GM18508 (cell line): Measurements from ENCODE around the gene C12orf57.

Experiments
- ATAC-seq: cut with Tn5 transposase; IDR thresholded peaks from one replicate; pipeline ENCODE4 v1.9.1; 2021; ENCODE audit warnings: moderate number of reproducible peaks; ENCODE audit not compliant: insufficient read depth, unreplicated experiment

The C12orf57 gene

GRCh38 chr12:6952121-6952862 is 8.5 kb downstream of the C12orf57 start:
- no peak for ATAC-seq

GRCh38 chr12:6952863-6953441 is 9.1 kb downstream of the C12orf57 start:
- ATAC-seq, result no peak

DNA sequence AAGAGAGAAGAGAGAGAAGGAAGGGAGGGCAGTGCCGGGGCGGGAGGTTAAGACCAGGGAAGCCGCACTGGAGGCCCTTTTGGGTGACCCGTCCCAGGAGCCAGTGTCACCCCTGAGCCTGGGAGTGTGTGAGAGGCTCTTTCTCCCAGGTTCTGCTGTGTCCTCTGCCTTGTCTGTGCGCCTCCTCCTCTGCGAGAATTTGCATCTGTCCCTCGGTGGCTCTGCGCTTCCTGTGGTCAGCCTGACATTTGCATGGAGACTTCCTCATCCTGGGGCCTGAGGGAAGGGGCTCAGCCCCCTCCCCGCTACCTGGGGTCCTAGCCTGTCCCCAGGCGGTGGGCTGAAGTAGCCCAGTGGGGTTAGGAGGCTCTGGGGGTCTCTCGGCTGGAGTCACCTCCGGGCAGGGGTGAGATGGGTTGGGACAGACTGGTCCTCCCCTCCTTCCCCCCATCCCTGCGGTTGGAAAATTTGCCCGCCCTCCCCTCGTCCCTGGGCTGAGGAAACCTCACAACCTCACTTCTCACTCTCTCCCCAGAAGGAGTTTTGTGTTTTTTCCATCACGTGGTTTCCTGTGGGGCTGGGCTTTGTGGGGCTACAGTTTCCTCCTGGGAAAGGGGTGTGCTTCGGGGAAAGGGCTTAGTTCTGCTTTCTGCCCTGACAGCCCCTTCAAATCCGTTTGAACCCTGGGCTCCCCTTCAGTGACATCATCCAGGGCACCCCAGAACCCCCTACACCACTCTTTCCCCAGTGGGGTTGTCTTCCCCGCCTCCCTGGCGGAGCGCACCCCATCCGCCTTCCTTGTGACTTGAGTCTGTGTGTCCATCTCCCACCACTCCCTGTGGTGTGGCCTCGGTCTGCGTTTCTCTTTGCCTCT is 9.9 kb downstream of the C12orf57 start:
- ATAC-seq, result no peak

DNA sequence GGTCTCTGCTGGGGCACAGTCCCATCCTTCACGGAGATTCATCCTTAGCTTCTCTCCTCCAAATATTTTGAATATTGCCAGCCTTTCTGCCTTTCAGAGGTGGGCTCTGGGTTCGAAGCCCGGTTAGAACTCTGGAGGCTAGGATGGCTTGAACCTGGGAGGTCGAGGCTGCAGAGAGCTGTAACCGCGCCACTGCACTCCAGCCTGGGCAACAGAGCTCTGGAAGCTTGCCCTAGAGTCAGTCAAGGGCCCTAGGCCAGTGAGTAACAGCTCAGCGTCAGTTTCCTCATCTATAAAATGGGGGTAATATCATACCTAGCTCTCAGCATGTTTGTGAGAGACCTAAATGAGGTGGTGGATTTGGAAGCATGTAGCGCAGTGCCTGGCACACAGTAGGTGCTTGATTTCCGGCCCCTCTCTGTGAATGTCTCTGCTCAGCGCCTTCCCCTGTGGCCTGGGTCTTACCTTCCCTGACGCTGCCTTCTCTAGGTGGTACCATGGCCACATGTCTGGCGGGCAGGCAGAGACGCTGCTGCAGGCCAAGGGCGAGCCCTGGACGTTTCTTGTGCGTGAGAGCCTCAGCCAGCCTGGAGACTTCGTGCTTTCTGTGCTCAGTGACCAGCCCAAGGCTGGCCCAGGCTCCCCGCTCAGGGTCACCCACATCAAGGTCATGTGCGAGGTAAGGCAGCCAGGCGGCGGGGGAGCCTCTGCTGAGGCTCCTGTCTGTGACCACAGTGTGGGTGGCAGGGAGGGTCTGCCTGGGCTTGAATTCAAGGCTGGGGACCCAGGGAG is 10.7 kb downstream of the C12orf57 start:
- no peak for ATAC-seq

GRCh38 chr12:6955108-6956020 is 11.5 kb downstream of the C12orf57 start:
- no peak for ATAC-seq

DNA sequence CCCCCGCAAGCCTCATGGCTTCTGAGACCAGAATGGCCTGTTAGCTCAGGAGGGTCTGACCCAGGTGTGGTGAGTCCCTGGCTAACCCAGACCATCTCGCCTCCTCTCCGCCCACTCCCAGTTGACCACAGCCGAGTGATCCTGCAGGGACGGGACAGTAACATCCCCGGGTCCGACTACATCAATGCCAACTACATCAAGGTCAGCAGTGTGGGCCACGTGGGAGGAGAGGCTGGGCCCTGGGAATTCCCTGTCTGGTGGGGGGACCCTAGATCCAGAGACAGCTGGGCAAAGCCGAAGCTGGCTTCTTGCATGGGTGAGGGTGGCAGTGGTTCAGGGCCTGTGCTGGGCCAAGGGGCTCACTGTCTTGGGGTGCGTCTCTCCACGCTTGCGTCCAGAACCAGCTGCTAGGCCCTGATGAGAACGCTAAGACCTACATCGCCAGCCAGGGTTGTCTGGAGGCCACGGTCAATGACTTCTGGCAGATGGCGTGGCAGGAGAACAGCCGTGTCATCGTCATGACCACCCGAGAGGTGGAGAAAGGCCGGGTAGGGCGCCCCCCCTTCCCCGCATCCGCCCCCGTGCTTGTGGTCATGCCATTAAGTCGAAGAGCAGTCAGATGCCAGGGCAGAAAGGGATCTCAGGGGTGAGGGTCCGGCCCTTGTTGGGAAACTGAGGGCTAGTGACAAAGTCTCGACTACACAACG is 12.4 kb downstream of the C12orf57 start:
- no peak for ATAC-seq

- ATAC-seq, result no peak
Measured at GRCh38 chr12:6957151-6957701, 13.4 kb downstream of the C12orf57 start.

GRCh38 chr12:6957741-6958608 is 14.2 kb downstream of the C12orf57 start:
- no peak for ATAC-seq

- no peak for ATAC-seq
Measured at GRCh38 chr12:6958609-6959057, 14.8 kb downstream of the C12orf57 start.

- ATAC-seq, result peak; percentile 33
Measured at GRCh38 chr12:6959058-6959804, 15.4 kb downstream of the C12orf57 start.

- no peak for ATAC-seq
Measured at GRCh38 chr12:6959805-6960592, 16.2 kb downstream of the C12orf57 start.

DNA sequence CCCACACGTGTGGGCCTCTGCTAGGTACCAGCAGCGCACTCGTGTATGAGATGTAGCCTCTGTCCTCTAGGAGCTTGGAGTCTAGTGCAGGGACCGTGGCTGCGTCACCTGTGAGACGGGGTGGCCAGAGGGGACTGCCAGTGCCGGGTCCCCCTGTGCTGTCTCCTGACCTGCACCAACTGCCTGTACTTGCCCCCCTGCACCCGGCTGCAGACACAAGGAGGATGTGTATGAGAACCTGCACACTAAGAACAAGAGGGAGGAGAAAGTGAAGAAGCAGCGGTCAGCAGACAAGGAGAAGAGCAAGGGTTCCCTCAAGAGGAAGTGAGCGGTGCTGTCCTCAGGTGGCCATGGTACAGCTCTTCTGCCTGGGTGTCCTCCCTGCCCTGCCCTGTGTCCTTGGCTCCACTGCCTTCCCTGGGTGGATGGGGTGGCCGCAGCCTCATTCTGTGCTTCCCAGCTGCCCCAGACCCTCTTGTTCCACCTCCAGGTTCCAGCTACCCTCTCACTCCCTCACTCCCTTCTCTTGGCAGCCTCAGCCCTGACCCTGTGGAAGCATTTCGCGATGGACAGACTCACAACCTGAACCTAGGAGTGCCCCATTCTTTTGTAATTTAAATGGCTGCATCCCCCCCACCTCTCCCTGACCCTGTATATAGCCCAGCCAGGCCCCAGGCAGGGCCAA is 16.9 kb downstream of the C12orf57 start:
- ATAC-seq, result no peak

- no peak for ATAC-seq
Measured at GRCh38 chr12:6961278-6961694, 17.5 kb downstream of the C12orf57 start.

- ATAC-seq, result no peak
Measured at GRCh38 chr12:6961695-6962284, 18.0 kb downstream of the C12orf57 start.
